EL (cell line): ENCODE data around the gene PPFIA3.
"Not testable (repeated sequence)": the region's sequence is repeated elsewhere in the genome, so short reads cannot be mapped to it uniquely, and the experiment has no call there.

ENCODE experiments used
- DNase-seq: peaks from one replicate; pipeline ENCODE4 v3.0.0-alpha.2; 2016

Gene PPFIA3

GRCh38 chr19:49125025-49125731 lies 5.8 kb downstream of the PPFIA3 start:
- DNase-seq, result no peak

- no peak for DNase-seq
Measured at GRCh38 chr19:49126575-49126974, 7.2 kb downstream of the PPFIA3 start.

DNA sequence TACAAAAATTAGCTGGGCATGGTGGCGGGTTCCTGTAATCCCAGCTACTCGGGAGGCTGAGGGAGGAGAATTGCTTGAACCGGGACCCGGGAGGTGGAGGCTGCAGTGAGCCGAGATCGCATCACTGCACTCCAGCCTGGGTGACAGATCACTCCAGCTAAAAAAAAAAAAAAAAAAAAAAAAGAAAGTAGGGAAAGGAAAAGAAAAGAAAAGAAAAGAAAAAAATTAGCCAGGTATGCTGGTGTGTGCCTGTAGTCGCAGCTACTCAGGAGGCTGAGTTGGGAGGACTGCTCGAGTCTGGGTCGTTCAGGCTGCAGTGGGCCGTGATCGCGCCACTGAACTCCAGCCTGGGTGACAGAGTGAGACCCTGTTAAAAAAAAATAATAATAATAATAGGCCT lies 7.9 kb downstream of the PPFIA3 start:
- DNase-seq, result not testable (repeated sequence)

- DNase-seq, result peak; percentile 98
Measured at GRCh38 chr19:49127674-49128544, 8.6 kb downstream of the PPFIA3 start.

- no peak for DNase-seq
Measured at GRCh38 chr19:49128545-49129237, 9.3 kb downstream of the PPFIA3 start.

- no peak for DNase-seq
Measured at GRCh38 chr19:49129238-49129583, 9.9 kb downstream of the PPFIA3 start.

DNA sequence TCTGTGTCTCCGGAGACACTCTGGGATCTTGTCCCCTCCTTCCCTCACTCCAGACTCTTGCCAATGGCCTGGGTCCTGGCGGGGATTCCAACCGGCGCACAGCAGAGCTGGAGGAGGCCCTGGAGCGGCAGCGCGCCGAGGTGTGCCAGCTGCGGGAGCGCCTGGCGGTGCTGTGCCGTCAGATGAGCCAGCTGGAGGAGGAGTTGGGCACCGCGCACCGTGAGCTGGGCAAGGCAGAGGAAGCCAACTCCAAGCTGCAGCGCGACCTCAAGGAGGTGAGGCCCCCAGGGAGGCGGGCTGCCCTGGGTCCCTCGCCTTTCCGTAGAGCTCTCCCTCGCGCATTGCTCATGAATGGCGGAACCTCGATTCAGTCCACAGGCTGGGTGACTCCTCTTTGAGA lies 11.0 kb downstream of the PPFIA3 start:
- no peak for DNase-seq

DNA sequence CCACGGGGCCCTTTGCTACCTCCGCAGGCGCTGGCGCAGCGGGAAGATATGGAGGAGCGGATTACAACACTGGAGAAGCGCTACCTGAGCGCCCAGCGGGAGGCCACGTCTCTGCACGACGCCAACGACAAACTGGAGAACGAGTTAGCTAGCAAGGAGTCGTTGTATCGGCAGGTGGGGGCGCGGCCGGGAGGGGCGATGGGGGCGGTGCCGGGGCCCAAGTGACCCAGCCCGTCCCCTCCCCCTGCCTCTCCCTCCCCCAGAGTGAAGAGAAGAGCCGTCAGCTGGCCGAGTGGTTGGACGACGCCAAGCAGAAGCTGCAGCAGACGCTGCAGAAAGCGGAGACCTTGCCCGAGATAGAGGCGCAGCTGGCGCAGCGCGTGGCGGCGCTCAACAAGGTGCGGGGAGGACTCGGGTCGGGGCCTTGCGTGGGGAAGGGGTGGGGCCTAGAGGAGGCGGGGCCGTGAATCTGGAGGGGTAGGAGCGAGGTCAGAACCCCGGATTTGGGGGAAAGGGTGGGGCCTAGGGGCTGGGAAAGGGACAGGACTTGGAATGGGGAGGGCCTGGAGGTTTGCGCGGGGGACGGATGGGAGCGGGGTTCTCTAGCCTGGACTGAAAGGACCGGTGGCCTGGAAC lies 13.7 kb downstream of the PPFIA3 start:
- no peak for DNase-seq

- DNase-seq, result peak; percentile 70
Measured at GRCh38 chr19:49133621-49134454, 14.5 kb downstream of the PPFIA3 start.

- DNase-seq, result no peak
Measured at GRCh38 chr19:49135686-49136085, 16.3 kb downstream of the PPFIA3 start.

GRCh38 chr19:49136771-49137171 lies 17.4 kb downstream of the PPFIA3 start:
- no peak for DNase-seq

DNA sequence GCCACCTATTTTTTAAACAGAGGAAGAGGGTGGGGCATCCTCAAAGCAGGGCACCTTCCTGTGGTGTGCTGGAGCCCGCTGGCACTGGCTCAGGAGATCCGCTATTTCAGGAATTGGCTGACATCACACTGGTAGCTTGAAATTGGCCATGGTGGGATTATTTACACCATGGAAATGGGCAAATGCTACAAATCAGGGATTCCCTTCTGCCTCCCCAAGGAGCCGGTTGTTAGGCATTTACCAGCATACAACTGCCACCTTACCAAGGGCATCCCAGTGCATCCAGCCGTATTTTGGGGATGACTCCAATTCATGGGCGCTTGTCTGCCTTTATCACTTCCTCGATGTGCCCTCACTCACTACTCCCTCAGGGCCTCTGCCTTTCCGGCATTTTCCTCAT lies 21.6 kb downstream of the PPFIA3 start:
- DNase-seq, result no peak

DNA sequence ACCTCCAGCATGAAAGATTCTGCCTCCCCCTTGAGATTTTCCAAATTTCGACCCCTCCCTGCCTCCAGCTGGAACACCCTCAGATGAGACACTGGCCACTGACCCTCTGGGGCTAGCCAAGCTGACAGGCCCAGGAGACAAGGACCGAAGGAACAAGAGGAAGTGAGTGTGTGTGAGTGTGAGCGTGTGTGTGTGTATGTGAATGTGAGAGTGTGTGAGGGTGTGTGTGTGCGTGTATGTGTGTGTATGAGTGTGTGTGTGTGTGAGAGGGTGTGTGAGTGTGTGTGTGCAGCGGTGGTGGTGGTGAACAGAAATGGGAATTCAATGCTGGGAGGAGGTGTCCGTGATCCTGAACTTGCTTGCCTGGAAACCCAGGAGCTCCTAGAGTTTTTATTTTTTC lies 22.0 kb downstream of the PPFIA3 start:
- no peak for DNase-seq

DNA sequence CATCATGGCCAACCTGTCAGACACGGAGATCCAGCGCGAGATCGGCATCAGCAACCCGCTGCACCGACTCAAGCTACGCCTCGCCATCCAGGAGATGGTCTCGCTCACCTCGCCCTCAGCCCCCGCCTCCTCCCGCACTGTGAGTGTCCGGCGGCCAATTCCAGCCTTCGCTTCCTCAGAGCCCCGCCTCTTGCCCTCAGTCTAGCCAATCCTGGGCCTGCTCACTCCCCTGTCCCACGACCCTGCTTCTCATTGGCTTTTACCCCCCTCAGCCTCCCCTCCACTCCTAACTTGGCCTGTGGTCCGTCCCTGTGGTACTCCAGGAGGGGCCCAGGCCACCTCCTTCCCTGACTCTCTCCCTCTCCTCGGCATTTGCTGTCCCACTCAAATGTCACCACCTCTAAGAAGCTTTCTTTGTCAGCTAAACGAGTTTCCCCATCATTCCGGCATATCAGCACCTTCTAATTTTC lies 23.6 kb downstream of the PPFIA3 start:
- peak; percentile 95 for DNase-seq

GRCh38 chr19:49145573-49146407 lies 26.4 kb downstream of the PPFIA3 start:
- DNase-seq, result peak; percentile 78

GRCh38 chr19:49146408-49146770 lies 27.0 kb downstream of the PPFIA3 start:
- DNase-seq, result not testable (repeated sequence)

- no peak for DNase-seq
Measured at GRCh38 chr19:49148044-49148682, 28.8 kb downstream of the PPFIA3 start.

- DNase-seq, result peak; percentile 96
Measured at GRCh38 chr19:49148784-49149651, 29.7 kb downstream of the PPFIA3 start.

DNA sequence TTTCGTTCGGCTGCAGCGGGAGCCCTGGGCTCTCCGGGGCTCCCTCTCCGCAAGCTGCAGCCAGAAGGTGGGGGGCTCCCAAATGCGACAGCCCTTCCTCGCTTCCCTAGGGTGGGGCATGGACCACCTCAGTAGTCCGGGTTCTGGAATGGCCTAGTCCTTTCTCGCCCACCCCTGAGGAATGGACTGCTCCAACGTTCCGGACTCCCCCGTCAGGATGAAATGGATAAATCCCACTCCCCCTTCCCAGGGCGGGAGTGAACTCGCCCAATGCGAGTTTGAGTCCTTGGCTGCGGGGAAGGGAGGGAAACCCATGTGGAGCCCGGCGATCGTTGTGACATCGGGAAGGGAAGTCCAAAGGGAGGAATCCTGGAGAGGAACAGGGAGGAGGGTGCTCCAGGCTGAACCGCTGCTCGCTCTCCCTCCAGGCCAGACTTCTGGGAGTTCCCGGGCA lies 30.3 kb downstream of the PPFIA3 start:
- DNase-seq, result peak; percentile 82
